Amniotic epithelial cell (primary cell): ENCODE measurements around the gene STXBP5.

Source experiments
- DNase-seq: peaks from one replicate; pipeline ENCODE4 v3.0.0-alpha.2; 2010; ENCODE audit warnings: low read depth

Gene STXBP5

GRCh38 chr6:147437615-147438014 lies 233.4 kb downstream of the STXBP5 start:
- DNase-seq = no peak

GRCh38 chr6:147438758-147439528 lies 234.7 kb downstream of the STXBP5 start:
- no peak for DNase-seq
